Suprapubic skin (tissue), 4 donors: ENCODE results near the gene TNFRSF4. TPM values are rescaled to one million over a fixed set of nuclear protein-coding genes. Genes with fewer than 3 reads are reported as not detected.

Experiments
- DNase-seq, 2 donors: peaks; one replicate each; pipeline ENCODE4 v3.0.0-alpha.2; 2019; ENCODE audit warnings: low spot score in 2 of 2
- H3K27ac ChIP-seq: fragments of 200-600 bp; sonication (generic); one replicate; pipeline ENCODE4 v1.5.1; 2019
- H3K27me3 ChIP-seq: fragments of 200-600 bp; sonication (generic); one replicate; pipeline ENCODE4 v1.5.1; 2019
- H3K36me3 ChIP-seq: fragments of 200-600 bp; sonication (generic); one replicate; pipeline ENCODE4 v1.5.1; 2019
- H3K4me1 ChIP-seq: fragments of 200-600 bp; sonication (generic); one replicate; pipeline ENCODE4 v1.5.1; 2019
- H3K4me3 ChIP-seq: fragments of 200-600 bp; sonication (generic); one replicate; pipeline ENCODE4 v1.5.1; 2019; ENCODE audit warnings: mild to moderate bottlenecking
- H3K9me3 ChIP-seq: fragments of 200-600 bp; sonication (generic); one replicate; pipeline ENCODE4 v1.5.1; 2019
- EP300 ChIP-seq: sonication (generic); formaldehyde crosslinking; IDR thresholded peaks from one replicate; pipeline ENCODE4 v1.6.1; 2017; ENCODE audit warnings: antibody characterized with exemption
- POLR2A ChIP-seq, 2 donors: fragments of 450-650 bp; IDR thresholded peaks; one replicate each; pipeline ENCODE4 v1.6.1; 2017; ENCODE audit warnings: antibody characterized with exemption in 2 of 2, mild to moderate bottlenecking in 2 of 2, moderate library complexity in 2 of 2
- POLR2AphosphoS5 ChIP-seq, 3 donors: sonication (generic); formaldehyde crosslinking; IDR thresholded peaks; one replicate each; pipeline ENCODE4 v1.6.1; 2017; ENCODE audit warnings: antibody characterized with exemption in 3 of 3
- WGBS: methylation state at CpG from one replicate; pipeline ENCODE4 v1.1.5; 2018; 5-methylcytosine and 5-hydroxymethylcytosine counted together
- total RNA-seq, 4 donors: library from RNA; depleted of rRNA; stranded (reverse); fragments of >200 nt; gene quantifications; one replicate each; pipeline ENCODE4 v1.1.0, GENCODE V29; 2016
- TF ChIP-seq, protein P1 (sequence below), 2 donors: fragments of 200-600 bp in 1 of 2; fragments of 450-650 bp in 1 of 2; sonication (generic) in 1 of 2; IDR thresholded peaks; one replicate each; pipeline ENCODE4 v1.5.1; 2016 to 2019; ENCODE audit warnings: antibody characterized with exemption in 2 of 2, mild to moderate bottlenecking in 1 of 2, moderate library complexity in 1 of 2

Gene TNFRSF4
- total RNA-seq, 4 donors from 2014 or later: 0.42 to 1.4 (median 0.72) TPM; not detected in 1

DNA sequence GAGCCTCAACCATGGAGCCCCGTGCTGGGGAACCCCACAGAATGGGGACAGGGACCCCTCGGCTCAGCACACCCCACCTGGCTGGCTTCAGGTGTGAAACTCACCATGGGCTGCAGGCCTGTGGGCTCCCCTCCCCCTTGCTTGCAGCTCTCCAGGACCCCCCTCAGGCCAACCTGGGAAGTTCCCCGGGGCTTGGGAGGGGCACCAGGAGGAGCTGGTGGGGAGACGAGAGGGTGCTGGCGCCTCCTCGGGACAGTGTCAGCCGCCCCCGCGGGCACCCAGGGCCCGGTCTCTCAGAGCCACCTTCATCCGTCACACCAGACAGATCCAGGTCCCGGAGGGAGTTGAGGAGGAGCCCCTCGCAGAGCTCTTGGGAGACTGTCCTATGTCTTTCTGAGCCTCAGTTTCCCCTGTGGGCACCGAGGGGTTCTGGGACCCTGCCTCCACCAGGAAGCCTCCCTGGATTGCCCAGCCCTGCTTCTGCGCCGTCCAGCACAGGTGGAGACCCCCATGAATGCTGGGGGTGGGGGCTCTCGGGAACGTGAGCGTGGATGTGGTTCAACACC is 6.9 kb downstream of the TNFRSF4 start:
- Histone ChIP-seq H3K9me3 (no peaks in the 10 kb centered on the region), H3K27me3 (peaks cover 31% of the 10 kb centered on the region), H3K36me3 (no peaks in the 10 kb centered on the region), H3K4me1 (peaks cover 49% of the 10 kb centered on the region), H3K4me3 (peak overlapping the region; percentile 44), H3K27ac (no peak overlapping the region)
- WGBS: 60% methylated on average over 1 of the region's 19 CpGs
- peak in 1 of 2 donors; percentile 59 for DNase-seq
- TF ChIP-seq POLR2AphosphoS5 (IDR thresholded peaks at IDR 0.05) (no peak), POLR2A (IDR thresholded peaks at IDR 0.05) (no peak), EP300 (no peak)
- TF ChIP-seq, protein P1, sequence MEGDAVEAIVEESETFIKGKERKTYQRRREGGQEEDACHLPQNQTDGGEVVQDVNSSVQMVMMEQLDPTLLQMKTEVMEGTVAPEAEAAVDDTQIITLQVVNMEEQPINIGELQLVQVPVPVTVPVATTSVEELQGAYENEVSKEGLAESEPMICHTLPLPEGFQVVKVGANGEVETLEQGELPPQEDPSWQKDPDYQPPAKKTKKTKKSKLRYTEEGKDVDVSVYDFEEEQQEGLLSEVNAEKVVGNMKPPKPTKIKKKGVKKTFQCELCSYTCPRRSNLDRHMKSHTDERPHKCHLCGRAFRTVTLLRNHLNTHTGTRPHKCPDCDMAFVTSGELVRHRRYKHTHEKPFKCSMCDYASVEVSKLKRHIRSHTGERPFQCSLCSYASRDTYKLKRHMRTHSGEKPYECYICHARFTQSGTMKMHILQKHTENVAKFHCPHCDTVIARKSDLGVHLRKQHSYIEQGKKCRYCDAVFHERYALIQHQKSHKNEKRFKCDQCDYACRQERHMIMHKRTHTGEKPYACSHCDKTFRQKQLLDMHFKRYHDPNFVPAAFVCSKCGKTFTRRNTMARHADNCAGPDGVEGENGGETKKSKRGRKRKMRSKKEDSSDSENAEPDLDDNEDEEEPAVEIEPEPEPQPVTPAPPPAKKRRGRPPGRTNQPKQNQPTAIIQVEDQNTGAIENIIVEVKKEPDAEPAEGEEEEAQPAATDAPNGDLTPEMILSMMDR (IDR thresholded peaks at IDR 0.05): no peak

DNA sequence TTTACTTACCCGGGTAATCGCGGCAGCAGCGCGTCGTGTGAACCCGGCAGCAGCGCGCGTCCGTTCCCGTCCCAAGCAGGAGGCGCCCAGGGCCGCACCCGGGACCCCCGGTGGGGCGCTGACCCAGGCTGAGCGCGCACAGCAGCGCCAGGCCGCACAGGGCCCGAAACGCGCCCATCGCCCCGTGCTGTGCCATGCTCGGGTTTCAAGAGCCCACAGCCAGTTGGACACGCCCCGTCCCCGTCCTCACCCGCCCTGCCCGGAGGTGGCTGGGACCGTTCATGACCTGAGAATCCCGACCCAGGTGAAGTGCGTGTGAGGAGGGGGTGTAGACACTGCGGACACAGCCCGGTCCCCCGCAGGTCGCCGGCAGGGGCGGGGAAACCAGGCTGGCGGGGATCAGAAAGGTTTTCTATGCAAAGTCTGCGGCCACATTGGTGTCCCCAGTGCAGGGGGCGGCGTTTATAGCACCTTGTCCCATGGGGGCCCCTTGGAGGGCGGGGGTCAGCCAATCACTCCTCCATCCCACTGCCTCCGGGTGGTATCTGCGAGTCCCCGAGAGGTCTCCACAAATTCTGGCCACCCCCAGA is 7.5 kb downstream of the TNFRSF4 start, which contains the start of gene TNFRSF18:
TNFRSF18 (minus strand) TSS at position 217 of the 590 bp plus-strand sequence; CDS start at position 196, 21 bp downstream.
- Histone ChIP-seq H3K4me1 (peaks cover 51% of the 10 kb centered on the region), H3K9me3 (no peaks in the 10 kb centered on the region), H3K27ac (no peak within 1 kb of the TSS), H3K36me3 (no peaks in the 10 kb centered on the region), H3K4me3 (peak within 1 kb of the TSS; percentile 44), H3K27me3 (peaks cover 31% of the 10 kb centered on the region)
- WGBS: no CpG with 5 or more reads among the region's 49 CpGs
- DNase-seq: peak in 1 of 2 donors; percentile 73
- TF ChIP-seq, protein P1 (IDR thresholded peaks at IDR 0.05): no peak
- TF ChIP-seq POLR2A (IDR thresholded peaks at IDR 0.05) (no peak), POLR2AphosphoS5 (IDR thresholded peaks at IDR 0.05) (no peak), EP300 (no peak)

GRCh38 chr1:1205769-1206375 is 8.1 kb downstream of the TNFRSF4 start:
- Histone ChIP-seq H3K4me1 (peaks cover 57% of the 10 kb centered on the region), H3K27me3 (peaks cover 31% of the 10 kb centered on the region), H3K9me3 (no peaks in the 10 kb centered on the region), H3K4me3 (peak overlapping the region; percentile 44), H3K27ac (no peak overlapping the region), H3K36me3 (no peaks in the 10 kb centered on the region)
- TF ChIP-seq, protein P1 (IDR thresholded peaks at IDR 0.05): no peak
- no peak for TF ChIP-seq POLR2A (IDR thresholded peaks at IDR 0.05)
- no peak for TF ChIP-seq POLR2AphosphoS5 (IDR thresholded peaks at IDR 0.05)
- TF ChIP-seq EP300: no peak
- 20% methylated on average over 4 of the region's 31 CpGs for WGBS
- peak in 1 of 2 donors; percentile 61 for DNase-seq

GRCh38 chr1:1204998-1205768 is 8.8 kb downstream of the TNFRSF4 start:
- Histone ChIP-seq H3K4me3 (peak overlapping the region; percentile 44), H3K27me3 (peaks cover 38% of the 10 kb centered on the region), H3K36me3 (no peaks in the 10 kb centered on the region), H3K9me3 (no peaks in the 10 kb centered on the region), H3K4me1 (peaks cover 63% of the 10 kb centered on the region), H3K27ac (no peak overlapping the region)
- no peak for DNase-seq
- WGBS: 80% methylated on average over 1 of the region's 19 CpGs
- no peak for TF ChIP-seq EP300
- TF ChIP-seq POLR2AphosphoS5 (IDR thresholded peaks at IDR 0.05): no peak
- TF ChIP-seq, protein P1 (IDR thresholded peaks at IDR 0.05): no peak
- TF ChIP-seq POLR2A (IDR thresholded peaks at IDR 0.05): no peak
